Muscle of arm (tissue), 12 donors: Measurements from ENCODE around the gene CTNND2. TPM values are rescaled to one million over a fixed set of nuclear protein-coding genes. Genes with fewer than 3 reads are reported as not detected.

Experiments
- DNase-seq: peaks from one replicate; pipeline ENCODE4 v3.0.0-alpha.2; 2013
- polyA plus RNA-seq, 12 donors: library from polyadenylated mRNA; unstranded; fragments of 120-200 nt; gene quantifications; one replicate each; pipeline ENCODE4 v1.2.1, GENCODE V29; 2013; ENCODE audit not compliant: insufficient read length in 12 of 12

CTNND2 gene
- polyA plus RNA-seq, 12 donors = 0.45 to 2.2 (median 0.82) TPM; not detected in 2

DNA sequence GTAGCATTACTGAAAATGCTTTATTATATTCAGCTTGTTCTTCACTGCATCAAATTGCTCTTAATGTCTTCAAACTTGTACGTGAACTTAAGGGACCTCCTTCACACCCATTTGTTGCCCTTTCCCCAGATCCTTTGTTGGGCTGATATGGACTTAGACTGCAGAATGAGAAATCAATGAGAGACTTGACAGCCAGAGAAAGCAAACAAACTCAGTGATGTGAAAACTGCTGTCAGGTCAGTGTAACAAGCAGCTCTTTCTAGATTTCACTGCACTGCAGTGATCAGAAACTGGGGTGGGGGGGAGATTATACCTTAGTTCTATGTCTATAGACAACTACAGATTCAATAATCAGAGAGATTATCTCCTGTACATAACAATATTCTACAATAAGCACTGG lies 652.2 kb downstream of the CTNND2 start:
- no peak for DNase-seq

DNA sequence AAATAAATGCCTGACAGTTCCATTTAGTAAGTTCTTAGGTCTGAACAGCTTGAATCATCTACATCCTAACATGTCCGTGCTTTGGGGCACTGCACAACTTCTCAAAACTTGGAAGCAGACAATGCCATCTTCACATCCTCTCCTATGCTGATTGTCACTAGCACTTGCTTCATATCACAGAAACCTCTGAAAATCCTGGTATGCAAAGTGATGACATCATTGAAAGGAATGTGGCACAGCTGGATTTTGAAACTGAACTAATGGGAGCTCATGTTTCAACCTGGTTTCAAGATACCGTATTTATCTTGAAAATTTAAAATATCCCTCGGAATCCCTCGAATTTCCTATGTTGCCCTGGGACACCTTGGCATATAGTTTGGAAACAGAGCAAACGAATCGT lies 653.0 kb downstream of the CTNND2 start:
- no peak for DNase-seq

DNA sequence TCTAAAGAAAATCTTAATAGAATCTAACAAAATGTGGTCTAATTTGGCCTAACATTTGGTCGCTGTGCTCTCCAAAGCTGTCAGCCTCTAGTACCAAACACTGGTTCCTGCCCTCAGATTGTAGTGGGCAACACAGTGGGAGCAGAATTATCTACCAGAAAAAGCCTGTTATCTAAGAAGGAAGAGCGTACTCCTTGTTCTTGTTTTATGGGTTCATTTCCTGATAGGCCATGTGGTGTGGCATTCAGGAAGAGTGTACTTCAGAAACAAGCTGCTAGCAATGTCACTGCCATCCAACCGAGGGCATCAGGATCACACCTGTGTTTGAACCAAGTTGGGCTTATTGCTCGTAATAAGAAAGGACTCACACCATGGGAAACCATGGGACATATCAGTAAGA lies 655.3 kb downstream of the CTNND2 start:
- no peak for DNase-seq

DNA sequence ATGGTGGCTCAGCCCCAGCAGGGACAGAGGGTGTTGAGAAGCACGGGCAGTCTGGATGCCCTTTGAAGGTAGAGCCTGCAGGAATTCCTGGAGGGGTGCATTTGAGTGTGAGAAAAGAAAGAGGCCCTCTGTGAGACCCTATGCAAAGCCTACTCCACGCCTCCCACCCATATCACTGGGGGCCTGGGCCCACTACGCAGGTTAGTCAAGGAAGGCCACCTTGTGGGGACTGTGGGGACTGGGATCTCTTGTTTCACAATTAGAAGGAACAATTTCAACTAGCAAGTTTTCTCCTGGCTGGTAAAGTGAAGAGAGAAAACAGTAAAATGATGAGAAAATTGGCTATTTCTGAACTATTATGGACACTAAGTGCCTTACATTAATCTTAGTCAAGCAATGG lies 657.0 kb downstream of the CTNND2 start:
- DNase-seq = no peak

DNA sequence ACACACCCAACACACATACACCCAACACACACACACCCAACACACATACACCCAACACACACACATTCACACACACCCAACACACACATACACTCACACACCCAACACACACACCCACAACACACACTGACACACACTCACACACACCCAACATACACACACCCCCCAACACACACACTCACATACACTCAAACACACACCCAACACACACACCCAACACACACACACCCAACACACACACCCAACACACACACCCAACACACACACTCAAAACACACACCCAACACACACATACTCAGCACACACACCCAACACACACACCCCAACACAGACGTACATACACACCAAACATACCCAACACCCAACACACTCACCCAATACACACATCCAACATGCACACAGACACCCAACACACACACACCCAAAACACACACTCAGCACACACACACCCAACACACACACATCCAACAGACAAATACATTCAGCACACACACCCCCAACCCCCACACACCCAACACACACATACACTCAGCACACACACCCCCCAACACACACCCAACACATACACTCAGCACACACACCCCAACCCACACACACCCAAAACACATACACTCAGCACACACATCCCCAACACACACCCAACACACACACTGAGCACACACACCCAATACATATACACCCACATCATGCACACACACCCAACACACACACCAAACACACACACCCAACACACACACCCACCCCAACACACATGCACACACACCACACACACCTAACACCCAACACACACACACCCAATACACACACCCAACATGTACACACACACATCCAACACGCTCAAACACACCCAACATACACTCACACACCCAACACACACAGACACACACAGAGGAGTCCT lies 663.7 kb downstream of the CTNND2 start:
- DNase-seq = no peak

DNA sequence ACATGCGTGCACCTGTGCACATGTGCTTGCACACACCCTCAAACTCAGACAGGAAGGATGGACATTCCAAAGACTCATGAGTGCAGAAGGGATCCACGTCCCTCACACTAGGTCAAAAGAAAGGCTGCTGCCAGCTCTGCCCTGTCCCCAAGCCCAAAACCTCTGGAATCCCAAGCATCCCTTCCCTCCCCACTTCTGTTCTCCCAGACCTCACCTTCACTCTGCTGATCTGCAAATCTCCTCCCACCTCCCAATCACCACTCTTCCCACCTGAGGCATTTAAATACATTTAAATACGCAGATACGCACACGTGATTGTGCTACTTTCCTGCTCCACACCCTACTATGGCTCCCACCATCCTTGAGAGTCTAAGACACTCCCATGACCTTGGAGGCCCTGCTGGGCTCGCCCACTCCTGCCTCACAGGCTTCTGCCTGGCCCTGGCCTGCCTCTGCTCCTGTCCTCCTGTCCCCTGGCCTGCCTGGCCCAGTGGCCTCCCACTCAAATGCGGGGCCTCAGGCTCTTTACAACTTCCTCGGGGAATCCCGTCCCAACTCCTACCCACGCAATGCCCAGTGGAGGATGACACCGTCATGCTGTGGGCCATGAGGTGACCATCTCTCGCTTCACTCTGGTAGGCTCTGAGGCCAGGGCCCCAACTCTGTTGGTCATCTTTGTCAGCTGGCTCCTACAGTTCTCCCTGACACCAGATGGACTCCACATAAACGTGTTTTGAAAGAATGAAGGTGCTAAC lies 664.8 kb downstream of the CTNND2 start:
- no peak for DNase-seq

DNA sequence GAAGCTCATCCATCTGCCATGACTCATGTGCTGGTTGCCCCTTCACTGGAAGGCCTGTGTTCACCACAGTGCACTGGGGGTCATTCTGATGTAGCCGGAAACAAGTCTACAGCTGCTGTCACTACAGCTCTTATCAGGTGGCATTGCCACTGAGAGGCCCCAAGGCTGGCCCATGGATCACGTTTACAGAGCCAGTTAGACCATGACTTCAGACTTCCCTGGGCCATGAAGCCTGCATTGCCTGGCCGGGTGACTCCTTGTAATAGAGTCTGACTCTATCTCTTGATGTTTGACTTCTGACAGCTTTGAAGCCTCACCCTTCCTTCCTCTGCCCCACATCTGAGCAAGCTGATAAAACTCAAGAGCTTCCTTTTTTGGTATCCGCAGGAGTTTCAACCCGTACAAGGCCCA lies 669.7 kb downstream of the CTNND2 start:
- DNase-seq = no peak

DNA sequence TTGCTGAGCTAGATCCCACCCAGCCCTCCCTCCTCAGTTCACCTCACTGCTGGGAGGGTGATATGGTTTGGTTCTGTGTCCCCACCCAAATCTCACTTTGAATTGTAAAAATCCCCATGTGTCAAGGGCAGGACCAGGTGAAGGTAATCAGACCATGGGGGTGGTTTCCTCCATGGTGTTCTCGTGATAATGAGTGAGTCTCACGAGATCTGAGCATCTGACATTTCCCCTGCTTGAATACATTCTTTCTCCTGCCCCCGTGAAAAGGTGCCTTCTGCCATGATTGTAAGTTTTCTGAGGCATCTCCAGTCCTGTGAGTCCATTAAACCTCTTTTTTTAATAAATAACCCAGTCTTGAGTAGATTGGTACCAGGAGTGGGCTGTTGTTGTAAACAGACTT lies 673.4 kb downstream of the CTNND2 start:
- no peak for DNase-seq

DNA sequence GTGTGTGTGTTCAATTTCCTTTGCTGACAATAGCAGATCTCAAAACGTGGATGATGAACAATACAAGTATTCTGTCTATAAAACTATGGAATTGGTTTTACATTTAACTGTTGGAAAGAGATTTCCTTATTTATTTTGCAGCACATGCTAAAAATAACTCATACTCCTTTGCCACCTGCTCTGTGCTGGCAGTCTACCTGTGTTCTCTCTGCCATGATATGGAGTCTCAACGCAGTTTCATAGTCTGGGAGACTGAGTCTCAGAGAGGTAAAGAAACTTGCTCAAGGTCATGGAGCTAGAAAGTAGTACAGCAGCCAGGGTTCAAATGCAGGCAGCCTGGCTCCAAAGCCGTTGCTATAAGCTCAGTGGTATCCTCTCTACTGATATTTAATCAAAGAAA lies 677.2 kb downstream of the CTNND2 start:
- DNase-seq = no peak

DNA sequence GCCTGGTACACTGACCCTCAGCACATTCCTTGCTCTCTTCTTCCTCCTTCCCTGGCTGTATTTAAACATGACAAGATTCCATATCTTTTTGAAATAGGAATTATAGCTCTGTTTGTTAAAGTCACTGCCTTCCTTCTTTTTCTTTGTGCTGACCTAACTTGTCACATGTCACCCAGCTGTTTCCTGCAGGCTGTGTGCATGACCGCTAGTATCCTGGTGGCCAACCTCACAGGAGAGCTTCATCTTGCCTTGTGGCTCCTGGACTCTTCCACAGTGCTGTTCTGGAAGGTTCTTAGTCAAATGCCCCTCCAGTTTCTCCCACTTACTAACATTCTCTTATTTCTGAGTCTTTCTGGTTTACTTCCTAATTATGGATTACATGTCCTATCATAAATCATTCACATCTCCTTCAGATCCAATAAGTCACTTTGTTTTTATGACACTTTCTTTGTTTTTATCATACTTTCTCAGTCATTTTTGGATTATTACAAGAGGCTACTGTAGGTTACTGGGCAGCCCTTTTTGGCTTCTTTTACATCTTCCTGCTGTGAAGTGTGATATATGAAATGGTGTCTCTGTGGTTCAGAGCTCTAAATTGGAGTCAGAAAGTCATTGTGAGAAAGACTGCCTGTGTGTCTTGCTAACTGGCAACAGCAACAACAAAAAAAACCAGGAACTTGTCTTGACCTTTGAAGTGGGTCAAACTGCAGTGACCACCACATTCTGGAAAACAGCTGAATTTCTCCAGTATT lies 679.6 kb downstream of the CTNND2 start:
- no peak for DNase-seq

DNA sequence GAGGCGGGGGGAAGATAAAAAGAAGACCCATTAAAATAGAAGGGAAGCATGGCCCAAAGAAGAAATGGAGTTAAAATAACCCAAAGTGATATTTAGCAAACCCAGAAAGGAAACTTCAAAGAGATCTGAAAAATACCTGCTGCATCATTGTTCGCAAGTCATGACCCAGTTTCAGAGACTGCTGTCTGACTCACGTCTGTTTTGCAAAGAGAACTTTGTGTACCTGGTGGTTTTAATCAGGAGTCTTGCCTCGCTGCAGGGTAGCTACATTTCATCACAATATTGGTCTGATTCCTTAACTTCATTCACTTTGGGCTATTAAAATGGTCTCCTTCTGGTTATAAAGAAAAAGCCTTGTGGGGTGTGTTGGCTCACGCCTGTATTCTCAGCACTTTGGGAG lies 682.1 kb downstream of the CTNND2 start:
- no peak for DNase-seq

DNA sequence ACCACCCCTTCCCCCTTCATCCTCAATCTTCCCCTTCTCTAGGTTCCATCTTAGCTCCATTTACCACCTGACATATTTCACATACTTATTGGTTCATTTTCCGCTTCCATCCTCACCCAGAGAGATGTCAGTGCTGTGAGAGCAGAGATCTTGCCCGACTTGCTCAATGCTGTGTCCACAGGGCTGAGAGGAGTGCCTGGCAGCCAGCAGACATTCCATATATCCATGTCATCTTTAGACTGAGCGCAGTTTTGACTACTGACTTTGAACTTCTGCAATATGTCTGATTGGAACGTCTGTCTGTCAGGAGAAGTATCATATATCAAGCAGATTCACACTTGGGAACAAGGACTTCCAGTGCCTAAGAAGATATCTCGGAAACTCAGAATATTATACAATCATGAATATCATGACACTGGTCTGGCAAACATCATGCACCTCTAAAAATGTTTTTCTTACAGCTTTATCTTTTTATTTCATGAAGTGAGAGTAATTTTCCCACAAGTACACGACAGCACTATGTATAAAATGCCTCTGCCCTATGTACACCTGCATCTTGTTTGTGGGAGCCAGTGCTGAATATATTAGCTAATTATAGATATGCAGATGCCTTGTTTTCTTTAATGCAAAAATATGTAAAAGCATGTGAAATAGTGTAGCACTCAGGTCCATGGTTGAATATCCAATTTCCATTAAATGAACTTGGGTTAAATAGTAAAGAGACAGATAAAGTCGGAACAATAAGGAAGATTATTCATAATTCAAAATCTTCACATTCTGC lies 689.2 kb downstream of the CTNND2 start:
- DNase-seq = no peak

DNA sequence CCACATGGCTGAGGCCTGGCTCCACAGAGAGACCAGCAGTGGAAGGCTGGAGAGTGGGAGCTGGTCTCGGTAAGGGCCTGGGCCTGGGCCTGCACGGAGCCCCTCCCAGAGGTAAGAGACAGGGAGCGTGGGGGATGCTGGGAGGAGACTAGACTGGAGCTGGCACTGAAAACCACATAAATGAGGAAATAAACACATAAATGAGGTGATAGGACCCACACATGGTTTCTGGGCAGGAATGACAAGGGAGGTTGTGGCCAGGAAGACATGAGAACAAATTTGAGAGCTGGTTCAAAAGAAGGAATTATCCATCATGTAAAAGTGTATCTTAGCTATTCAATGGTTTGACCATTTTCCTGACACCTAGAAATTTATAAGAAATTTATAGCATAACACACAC lies 691.5 kb downstream of the CTNND2 start:
- no peak for DNase-seq

DNA sequence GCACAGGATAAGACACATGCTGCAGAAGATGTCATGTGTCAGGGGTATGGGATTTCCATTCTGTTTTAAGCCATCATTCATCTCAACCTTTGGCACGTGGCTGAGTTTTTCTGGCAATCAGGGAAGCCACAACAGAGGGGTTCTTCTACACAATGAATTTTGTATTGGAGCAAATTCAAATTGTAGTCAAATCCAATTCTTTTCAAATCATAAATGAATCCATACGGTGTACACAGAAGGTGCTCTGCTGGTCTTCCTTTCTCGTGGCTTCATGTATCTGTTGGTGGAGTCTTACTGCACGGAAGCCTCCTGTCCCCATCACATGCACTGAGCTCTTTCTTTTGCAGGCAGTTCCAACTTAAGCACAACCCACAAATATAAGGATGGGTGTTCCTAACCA lies 706.5 kb downstream of the CTNND2 start:
- no peak for DNase-seq

DNA sequence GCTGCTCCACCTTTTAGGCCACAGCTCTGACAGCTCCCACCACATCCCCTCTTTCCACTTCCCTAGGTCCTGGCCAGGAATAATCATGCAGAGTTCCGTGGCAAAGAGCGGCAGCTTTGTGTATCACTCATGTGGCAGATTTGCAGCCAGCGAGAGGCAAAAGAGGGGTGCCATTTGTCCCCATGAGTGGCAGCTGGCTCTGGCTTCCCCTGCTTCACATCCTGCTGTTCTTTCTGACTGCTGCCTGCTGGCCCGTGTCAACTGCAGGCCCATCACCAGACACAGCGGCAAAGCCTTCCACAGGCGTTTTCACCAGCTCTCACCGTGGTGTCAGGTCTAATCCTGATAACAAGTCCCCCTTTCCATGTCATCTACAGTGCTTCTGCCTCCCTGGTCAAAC lies 712.6 kb downstream of the CTNND2 start:
- no peak for DNase-seq

DNA sequence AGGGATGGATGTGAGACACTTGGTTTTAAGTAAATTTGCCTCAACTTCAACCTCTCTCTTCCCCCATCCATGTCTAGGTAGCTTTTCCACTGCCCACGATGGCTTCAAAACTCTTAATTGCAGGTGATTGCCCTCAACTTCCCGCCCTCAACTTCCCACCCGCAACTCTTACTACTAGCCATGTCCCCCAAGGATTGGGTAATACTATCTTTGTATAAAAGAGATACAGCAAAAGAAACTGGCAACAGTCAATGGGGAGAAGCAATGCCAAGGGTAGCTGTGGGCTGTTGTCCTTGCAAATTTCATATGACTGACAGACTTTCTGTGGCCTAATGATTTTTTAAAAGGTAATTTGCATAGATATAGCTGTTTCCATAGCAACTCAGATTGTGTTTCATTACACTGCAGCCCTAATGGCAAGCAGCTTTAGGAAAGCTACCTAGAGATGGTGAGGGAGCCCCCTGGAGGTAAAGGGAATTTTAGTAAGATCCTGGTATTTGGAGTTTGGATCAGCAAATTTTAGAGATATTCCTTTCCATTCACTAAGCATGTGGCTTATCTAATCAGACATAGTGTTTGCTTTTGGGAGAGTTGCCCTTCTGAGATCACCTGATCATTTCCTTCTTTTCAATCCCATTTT lies 721.7 kb downstream of the CTNND2 start:
- peak; percentile 33 for DNase-seq

DNA sequence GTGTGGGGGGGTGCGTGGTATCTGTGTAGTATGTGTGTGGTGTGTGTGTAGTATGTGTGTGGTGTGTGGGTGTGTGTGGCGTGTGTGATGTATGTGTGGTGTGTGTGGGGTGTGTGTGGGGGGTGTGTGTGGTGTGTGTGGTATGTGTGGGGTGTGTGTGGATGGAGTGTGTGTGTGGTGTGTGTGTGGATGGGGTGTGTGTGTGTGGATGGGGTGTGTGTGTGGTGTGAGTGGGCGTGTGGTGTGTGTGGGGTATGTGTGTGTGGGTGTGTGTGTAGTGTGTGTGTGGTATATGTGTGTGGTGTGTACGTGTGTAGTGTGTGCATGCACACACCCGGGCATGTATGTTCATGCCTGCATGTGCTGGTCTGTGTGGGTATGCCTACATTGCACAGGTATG lies 722.3 kb downstream of the CTNND2 start:
- DNase-seq = no peak

DNA sequence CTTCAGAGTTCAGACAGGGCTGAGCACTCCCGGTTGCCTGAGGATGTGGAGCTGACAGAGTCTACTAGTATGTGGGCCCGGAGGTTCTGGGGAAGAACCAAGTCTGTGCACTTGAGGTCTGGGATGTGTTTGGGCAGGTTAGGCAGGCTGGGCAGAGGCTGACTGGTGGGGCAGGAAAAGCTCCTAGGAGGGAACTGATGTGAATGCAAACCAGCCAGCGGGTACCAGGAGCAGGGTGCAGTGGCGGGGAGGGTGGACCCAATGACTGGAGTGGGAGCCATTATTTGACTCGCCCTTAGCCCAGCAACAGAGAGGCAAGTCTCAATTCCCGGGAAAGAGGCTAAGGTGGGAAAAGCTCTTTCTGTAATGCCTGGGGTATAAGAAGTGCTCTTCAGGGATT lies 723.4 kb downstream of the CTNND2 start:
- no peak for DNase-seq

DNA sequence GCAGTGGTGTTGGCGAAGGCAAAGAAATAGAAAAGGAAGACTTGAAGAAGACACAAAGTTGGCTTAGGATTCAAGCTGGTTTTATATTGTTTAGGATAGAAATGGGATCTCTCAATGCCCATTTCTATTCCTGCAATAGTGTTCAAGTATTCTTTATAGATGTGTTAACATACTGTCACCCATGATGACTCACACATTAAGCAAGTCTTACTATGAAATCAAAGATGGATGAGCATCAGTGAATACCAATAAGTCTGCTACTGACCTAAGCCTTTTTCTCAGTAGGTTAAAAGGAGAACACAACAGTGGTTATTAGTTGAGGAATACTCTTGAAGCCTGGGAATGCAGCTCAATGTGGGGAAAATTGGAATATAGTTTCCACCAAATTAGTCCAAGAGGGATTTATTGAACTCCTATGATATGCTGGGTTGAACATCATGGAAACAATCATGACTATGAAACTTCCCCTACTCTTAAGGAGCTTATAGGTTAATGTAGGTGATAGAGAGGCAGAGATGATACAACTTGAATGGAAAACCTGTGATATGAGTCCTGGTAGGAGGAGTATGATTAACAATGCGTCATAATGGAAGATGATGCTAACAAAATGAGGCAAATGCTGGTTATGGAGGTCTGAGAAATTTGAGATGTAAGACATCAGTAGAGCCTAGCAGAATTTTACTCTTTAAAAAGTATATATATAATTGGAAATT lies 726.1 kb downstream of the CTNND2 start:
- DNase-seq = no peak

DNA sequence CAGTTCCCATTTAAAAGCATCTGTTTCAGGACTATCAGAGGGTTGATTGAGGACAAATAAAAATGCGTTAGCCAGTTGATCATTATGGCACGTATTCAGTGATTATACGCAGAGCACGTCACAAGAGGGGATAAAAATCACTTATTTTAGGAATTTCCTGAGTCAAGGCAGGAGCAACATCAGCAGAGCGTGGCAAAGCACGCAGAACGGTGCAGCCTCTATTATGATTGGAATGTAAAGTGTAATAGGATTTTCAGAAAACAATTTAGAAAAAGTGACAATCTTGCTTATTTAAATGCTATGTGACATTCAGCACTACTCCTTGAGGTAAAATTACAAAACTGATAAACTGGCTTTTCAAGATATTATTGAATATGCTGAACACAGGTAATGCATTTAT lies 729.7 kb downstream of the CTNND2 start:
- no peak for DNase-seq

DNA sequence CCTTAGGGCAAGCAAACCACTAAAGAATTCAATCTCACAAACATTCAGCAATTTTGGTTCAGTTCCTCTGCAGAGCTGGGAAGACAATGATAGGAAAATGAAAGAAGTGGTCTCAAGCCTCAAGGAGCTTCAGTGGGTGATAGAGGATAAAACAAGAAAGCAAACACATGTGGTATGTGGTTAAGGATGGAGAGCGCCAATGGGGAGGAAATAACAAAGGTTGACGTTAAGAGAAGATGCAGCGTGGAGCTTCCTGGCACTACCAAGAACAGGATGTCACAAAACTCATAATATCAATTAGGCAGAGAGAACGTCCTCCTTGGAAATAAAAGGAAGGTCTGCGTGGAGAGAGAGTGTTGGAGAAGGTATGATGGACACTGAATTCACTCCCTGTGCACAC lies 731.8 kb downstream of the CTNND2 start:
- DNase-seq = no peak
